SK-N-SH (cell line): Measurements from ENCODE around the gene POLR2B.
A peak's percentile ranks its signal among the peaks of the same experiment; 100 is the strongest.

Source experiments
- ELF1 ChIP-seq: IDR thresholded peaks from 2 replicates; pipeline ENCODE4 v1.4.0; 2012
- EP300 ChIP-seq, 2 experiments: IDR thresholded peaks; 2 replicates each; pipeline versions ENCODE4 v1.4.0 to v1.6.1; 2012; ENCODE audit warnings: borderline replicate concordance in 1 of 2, low read depth in 1 of 2, low read length in 1 of 2
- FOXM1 ChIP-seq: IDR thresholded peaks from 2 replicates; pipeline ENCODE4 v1.4.0; 2012; ENCODE audit warnings: low read depth, mild to moderate bottlenecking
- GABPA ChIP-seq: IDR thresholded peaks from 2 replicates; pipeline ENCODE4 v1.4.0; 2012; ENCODE audit warnings: low read depth, mild to moderate bottlenecking
- MEF2A ChIP-seq: IDR thresholded peaks from 2 replicates; pipeline ENCODE4 v1.4.0; 2012; ENCODE audit warnings: low read depth, borderline replicate concordance
- POLR2AphosphoS5 ChIP-seq: IDR thresholded peaks from 2 replicates; pipeline ENCODE4 v1.6.1; 2012; ENCODE audit warnings: low read depth, low read length
- RAD21 ChIP-seq: IDR thresholded peaks from 2 replicates; pipeline ENCODE4 v1.6.1; 2012; ENCODE audit warnings: mild to moderate bottlenecking, low read length
- RXRA ChIP-seq: IDR thresholded peaks from 2 replicates; pipeline ENCODE4 v1.4.0; 2012; ENCODE audit warnings: low read depth, mild to moderate bottlenecking, borderline replicate concordance
- SMC3 ChIP-seq: IDR thresholded peaks from 2 replicates; pipeline ENCODE4 v1.6.1; 2012; ENCODE audit warnings: low read depth, low read length, improper control_type of control experiment
- TCF12 ChIP-seq: IDR thresholded peaks from 2 replicates; pipeline ENCODE4 v1.4.0; 2012
- TF ChIP-seq, protein P1 (sequence below): fragments of 200-600 bp; sonication (generic); IDR thresholded peaks from 2 replicates; pipeline ENCODE4 v1.6.1; 2017; ENCODE audit warnings: antibody characterized with exemption, mild to moderate bottlenecking, moderate library complexity
- TF ChIP-seq, protein P2 (sequence below): fragments of 150-350 bp; IDR thresholded peaks from 2 replicates; pipeline ENCODE4 v1.6.1; 2017; ENCODE audit warnings: antibody characterized with exemption, low read length, low read depth, borderline replicate concordance
- TF ChIP-seq, protein P3 (sequence below): IDR thresholded peaks from 2 replicates; pipeline ENCODE4; 2012
- TF ChIP-seq, protein P4 (sequence below): IDR thresholded peaks from 2 replicates; pipeline ENCODE4 v1.4.0; 2012; ENCODE audit warnings: low read depth, borderline replicate concordance

DNA sequence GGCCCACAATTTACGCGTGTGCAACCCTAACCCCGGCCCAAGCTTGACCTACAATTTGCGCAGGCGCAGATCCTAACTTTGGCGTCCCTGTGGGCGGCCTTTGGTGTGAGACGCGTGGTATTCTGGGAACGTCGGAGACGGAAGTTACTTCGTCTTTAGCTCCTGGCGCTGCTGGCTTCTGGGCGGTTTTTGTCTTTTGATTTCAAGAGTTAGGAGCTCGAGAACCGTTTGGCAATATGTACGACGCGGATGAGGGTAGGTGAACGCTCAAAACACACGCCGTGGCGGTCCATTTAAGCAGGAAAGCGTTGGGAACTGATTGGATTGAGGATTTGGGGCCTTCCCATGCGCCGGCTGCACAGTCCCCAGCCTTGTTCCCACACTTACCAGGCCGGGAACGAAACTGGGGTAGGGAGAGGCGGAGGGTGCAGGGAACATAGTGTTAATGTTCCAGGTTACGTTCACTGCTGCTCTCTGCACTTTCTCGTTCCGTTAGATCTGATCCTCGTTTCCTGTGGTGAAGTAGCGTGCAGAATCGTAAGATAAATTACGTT, at the start of gene POLR2B:
- TF ChIP-seq, protein P1, sequence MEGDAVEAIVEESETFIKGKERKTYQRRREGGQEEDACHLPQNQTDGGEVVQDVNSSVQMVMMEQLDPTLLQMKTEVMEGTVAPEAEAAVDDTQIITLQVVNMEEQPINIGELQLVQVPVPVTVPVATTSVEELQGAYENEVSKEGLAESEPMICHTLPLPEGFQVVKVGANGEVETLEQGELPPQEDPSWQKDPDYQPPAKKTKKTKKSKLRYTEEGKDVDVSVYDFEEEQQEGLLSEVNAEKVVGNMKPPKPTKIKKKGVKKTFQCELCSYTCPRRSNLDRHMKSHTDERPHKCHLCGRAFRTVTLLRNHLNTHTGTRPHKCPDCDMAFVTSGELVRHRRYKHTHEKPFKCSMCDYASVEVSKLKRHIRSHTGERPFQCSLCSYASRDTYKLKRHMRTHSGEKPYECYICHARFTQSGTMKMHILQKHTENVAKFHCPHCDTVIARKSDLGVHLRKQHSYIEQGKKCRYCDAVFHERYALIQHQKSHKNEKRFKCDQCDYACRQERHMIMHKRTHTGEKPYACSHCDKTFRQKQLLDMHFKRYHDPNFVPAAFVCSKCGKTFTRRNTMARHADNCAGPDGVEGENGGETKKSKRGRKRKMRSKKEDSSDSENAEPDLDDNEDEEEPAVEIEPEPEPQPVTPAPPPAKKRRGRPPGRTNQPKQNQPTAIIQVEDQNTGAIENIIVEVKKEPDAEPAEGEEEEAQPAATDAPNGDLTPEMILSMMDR = no peak
- TF ChIP-seq ELF1 (peak; percentile 87), EP300 (IDR thresholded peaks at IDR 0.05; ENCODE audit: borderline replicate concordance in 1 of 2, low read depth in 1 of 2, low read length in 1 of 2) (no peak), SMC3 (no peak), POLR2AphosphoS5 (peak; percentile 94), RAD21 (no peak), GABPA (peak; percentile 66), TCF12 (no peak), MEF2A (no peak), RXRA (no peak), FOXM1 (no peak)
- TF ChIP-seq, protein P2, sequence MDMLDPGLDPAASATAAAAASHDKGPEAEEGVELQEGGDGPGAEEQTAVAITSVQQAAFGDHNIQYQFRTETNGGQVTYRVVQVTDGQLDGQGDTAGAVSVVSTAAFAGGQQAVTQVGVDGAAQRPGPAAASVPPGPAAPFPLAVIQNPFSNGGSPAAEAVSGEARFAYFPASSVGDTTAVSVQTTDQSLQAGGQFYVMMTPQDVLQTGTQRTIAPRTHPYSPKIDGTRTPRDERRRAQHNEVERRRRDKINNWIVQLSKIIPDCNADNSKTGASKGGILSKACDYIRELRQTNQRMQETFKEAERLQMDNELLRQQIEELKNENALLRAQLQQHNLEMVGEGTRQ = no peak
- TF ChIP-seq, protein P3, sequence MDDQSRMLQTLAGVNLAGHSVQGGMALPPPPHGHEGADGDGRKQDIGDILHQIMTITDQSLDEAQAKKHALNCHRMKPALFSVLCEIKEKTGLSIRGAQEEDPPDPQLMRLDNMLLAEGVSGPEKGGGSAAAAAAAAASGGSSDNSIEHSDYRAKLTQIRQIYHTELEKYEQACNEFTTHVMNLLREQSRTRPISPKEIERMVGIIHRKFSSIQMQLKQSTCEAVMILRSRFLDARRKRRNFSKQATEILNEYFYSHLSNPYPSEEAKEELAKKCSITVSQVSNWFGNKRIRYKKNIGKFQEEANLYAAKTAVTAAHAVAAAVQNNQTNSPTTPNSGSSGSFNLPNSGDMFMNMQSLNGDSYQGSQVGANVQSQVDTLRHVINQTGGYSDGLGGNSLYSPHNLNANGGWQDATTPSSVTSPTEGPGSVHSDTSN = no peak
- TF ChIP-seq, protein P4, sequence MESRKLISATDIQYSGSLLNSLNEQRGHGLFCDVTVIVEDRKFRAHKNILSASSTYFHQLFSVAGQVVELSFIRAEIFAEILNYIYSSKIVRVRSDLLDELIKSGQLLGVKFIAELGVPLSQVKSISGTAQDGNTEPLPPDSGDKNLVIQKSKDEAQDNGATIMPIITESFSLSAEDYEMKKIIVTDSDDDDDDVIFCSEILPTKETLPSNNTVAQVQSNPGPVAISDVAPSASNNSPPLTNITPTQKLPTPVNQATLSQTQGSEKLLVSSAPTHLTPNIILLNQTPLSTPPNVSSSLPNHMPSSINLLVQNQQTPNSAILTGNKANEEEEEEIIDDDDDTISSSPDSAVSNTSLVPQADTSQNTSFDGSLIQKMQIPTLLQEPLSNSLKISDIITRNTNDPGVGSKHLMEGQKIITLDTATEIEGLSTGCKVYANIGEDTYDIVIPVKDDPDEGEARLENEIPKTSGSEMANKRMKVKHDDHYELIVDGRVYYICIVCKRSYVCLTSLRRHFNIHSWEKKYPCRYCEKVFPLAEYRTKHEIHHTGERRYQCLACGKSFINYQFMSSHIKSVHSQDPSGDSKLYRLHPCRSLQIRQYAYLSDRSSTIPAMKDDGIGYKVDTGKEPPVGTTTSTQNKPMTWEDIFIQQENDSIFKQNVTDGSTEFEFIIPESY = peak; percentile 76; the same call in 1 of the 2 replicates
